GM23338 (cell line): Measurements from ENCODE around the gene AP2M1.

Experiments used
- CTCF ChIP-seq, 2 experiments: fragments of 200-600 bp in 1 of 2; sonication (generic) in 1 of 2; conservative IDR thresholded peaks; 2 replicates each; pipeline versions ENCODE4 v1.5.1 to v1.6.1; 2016 to 2017; ENCODE audit warnings: antibody characterized with exemption in 2 of 2, low read depth in 2 of 2, mild to moderate bottlenecking in 2 of 2, moderate library complexity in 1 of 2
- EZH2 ChIP-seq: fragments of 200-600 bp; sonication (generic); IDR thresholded peaks from one replicate; pipeline ENCODE4 v1.8.0; 2017; ENCODE audit warnings: antibody characterized with exemption, mild to moderate bottlenecking, low read depth; ENCODE audit not compliant: unreplicated experiment
- EZH2phosphoT487 ChIP-seq: fragments of 200-600 bp; sonication (generic); IDR thresholded peaks from one replicate; pipeline ENCODE4 v1.8.1; 2018; ENCODE audit warnings: antibody characterized with exemption; ENCODE audit not compliant: unreplicated experiment
- POLR2AphosphoS5 ChIP-seq: IDR thresholded peaks from 2 replicates; pipeline ENCODE4 v1.6.1; 2016; ENCODE audit warnings: antibody characterized with exemption, low read depth
- REST ChIP-seq: IDR thresholded peaks from one replicate; pipeline ENCODE4 v1.6.1; 2018; ENCODE audit warnings: antibody characterized with exemption; ENCODE audit not compliant: unreplicated experiment
- ZNF114 ChIP-seq: fragments of 250-450 bp; sonication (Bioruptor Pico); IDR thresholded peaks from 2 replicates; pipeline ENCODE4 v1.5.0; 2020; ENCODE audit warnings: mild to moderate bottlenecking, moderate library complexity
- ZNF462 ChIP-seq: fragments of 250-450 bp; sonication (Bioruptor Pico); IDR thresholded peaks from 2 replicates; pipeline ENCODE4 v1.5.0; 2020; ENCODE audit warnings: mild to moderate bottlenecking, moderate library complexity

DNA sequence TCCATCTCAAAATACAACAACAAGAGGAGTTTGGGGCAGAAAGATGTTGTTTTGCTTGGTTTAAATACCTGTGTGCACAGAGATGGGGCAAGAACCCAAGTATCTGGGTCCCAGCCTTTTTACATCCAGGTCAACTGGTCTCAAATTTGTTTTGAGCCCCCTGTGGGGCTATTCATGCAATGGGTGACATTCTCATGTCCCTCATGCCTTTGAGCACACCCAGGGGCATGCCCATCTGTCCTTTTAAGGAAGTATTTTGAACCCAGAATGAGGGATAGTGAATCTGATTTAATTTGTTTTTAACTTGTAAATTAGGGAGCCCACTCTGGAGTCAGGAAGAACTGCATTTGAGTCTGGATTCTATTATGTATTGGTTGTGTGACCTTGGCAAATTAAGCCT is 26.2 kb downstream of the AP2M1 start:
- no peak for TF ChIP-seq EZH2
- no peak for TF ChIP-seq POLR2AphosphoS5
- TF ChIP-seq CTCF (conservative IDR thresholded peaks at IDR 0.05; ENCODE audit: low read depth in 2 of 2) = no peak
- no peak for TF ChIP-seq ZNF114
- no peak for TF ChIP-seq REST
- no peak for TF ChIP-seq ZNF462 (CRISPR knock-in tag)
- TF ChIP-seq EZH2phosphoT487 = no peak
